Measurements from ENCODE around the gene TBX4.
"Not testable (repeated sequence)": the region's sequence is repeated elsewhere in the genome, so short reads cannot be mapped to it uniquely, and the experiment has no call there.

TBX4 gene

DNA sequence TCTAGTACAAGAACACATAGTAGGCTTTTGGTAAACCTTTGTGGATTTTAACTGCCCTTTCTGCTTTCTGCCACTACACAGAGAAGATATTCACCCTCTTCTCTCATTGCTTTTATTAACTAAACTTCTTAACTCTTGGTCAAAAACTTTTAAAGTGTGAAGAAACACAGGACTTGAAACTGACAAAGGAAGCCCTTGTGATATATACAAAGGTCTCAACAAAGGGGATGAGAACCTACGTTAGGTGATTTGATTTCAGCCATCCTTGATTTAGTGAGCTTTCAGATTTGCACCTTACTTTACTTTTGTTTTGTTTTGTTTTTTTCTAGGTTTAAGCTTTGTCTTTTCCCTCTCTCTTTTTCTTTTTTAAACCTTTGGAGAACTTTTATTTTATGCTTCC lies 66.9 kb downstream of the TBX4 start:
- H3K36me3 ChIP-seq (ENCODE audit: insufficient read depth, low read length): no peaks in the 10 kb centered on the region

GRCh38 chr17:61519754-61520440 lies 67.7 kb downstream of the TBX4 start:
- no peaks in the 10 kb centered on the region for H3K9me3 ChIP-seq (ENCODE audit: low read length)
- H3K27me3 ChIP-seq (ENCODE audit: control insufficient read depth in 1 of 2, insufficient read depth in 2 of 2, low read length in 2 of 2): no peaks in the 10 kb centered on the region
- H3K9ac ChIP-seq (ENCODE audit: low read length): no peak overlapping the region
- H3K4me3 ChIP-seq (ENCODE audit: low read depth in 1 of 2, low read length in 2 of 2): no peak overlapping the region
- H3K27ac ChIP-seq (ENCODE audit: low read depth, low read length): no peak overlapping the region
- H3K36me3 ChIP-seq (ENCODE audit: insufficient read depth, low read length): no peaks in the 10 kb centered on the region
- H3K4me1 ChIP-seq (ENCODE audit: insufficient read depth, low read length): no peaks in the 10 kb centered on the region

More for the DNA sequence above, 66.9 kb downstream of the TBX4 start:
- Histone ChIP-seq H3K27me3 (ENCODE audit: control insufficient read depth in 1 of 2, insufficient read depth in 2 of 2, low read length in 2 of 2) (no peaks in the 10 kb centered on the region), H3K4me1 (ENCODE audit: insufficient read depth, low read length) (no peaks in the 10 kb centered on the region), H3K9me3 (ENCODE audit: low read length) (no peaks in the 10 kb centered on the region), H3K27ac (ENCODE audit: low read depth, low read length) (no peak overlapping the region), H3K4me3 (ENCODE audit: low read depth in 1 of 2, low read length in 2 of 2) (no peak overlapping the region), H3K9ac (ENCODE audit: low read length) (no peak overlapping the region)

- H3K27ac ChIP-seq (ENCODE audit: low read depth, low read length): no peak overlapping the region
- no peaks in the 10 kb centered on the region for H3K27me3 ChIP-seq (ENCODE audit: control insufficient read depth in 1 of 2, insufficient read depth in 2 of 2, low read length in 2 of 2)
- H3K9me3 ChIP-seq (ENCODE audit: low read length): no peaks in the 10 kb centered on the region
- H3K4me3 ChIP-seq (ENCODE audit: low read depth in 1 of 2, low read length in 2 of 2): no peak overlapping the region
- H3K9ac ChIP-seq (ENCODE audit: low read length): no peak overlapping the region
- H3K36me3 ChIP-seq (ENCODE audit: insufficient read depth, low read length): no peaks in the 10 kb centered on the region
- no peaks in the 10 kb centered on the region for H3K4me1 ChIP-seq (ENCODE audit: insufficient read depth, low read length)
Measured at GRCh38 chr17:61520897-61521296, 68.7 kb downstream of the TBX4 start.

DNA sequence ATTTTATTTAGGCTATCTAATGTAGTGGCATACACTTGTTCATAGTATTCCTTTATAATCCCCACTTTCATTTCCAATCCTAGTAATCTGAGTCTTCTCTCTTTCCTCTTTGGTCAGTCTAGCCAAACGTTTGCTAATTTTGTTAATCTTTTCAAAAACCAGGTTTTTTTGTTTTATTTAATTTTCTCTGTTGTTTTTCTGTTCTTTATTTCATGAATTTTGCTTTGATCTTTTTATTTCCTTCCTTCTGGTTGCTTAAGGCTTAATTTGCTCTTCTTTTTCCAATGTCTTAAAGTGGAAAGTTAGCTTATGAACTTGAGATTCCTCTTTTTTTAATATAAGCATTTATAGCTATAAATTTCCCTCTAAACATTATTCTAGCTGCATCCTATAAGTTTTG lies 69.9 kb downstream of the TBX4 start:
- H3K9ac ChIP-seq (ENCODE audit: low read length): no peak overlapping the region
- no peak overlapping the region for H3K4me3 ChIP-seq (ENCODE audit: low read depth in 1 of 2, low read length in 2 of 2)
- no peak overlapping the region for H3K27ac ChIP-seq (ENCODE audit: low read depth, low read length)
- H3K9me3 ChIP-seq (ENCODE audit: low read length): no peaks in the 10 kb centered on the region
- H3K36me3 ChIP-seq (ENCODE audit: insufficient read depth, low read length): no peaks in the 10 kb centered on the region
- no peaks in the 10 kb centered on the region for H3K27me3 ChIP-seq (ENCODE audit: control insufficient read depth in 1 of 2, insufficient read depth in 2 of 2, low read length in 2 of 2)
- no peaks in the 10 kb centered on the region for H3K4me1 ChIP-seq (ENCODE audit: insufficient read depth, low read length)

GRCh38 chr17:61524319-61524718 lies 72.1 kb downstream of the TBX4 start:
- Histone ChIP-seq H3K27ac (ENCODE audit: low read depth, low read length) (no peak overlapping the region), H3K9me3 (ENCODE audit: low read length) (no peaks in the 10 kb centered on the region), H3K27me3 (ENCODE audit: control insufficient read depth in 1 of 2, insufficient read depth in 2 of 2, low read length in 2 of 2) (no peaks in the 10 kb centered on the region), H3K36me3 (ENCODE audit: insufficient read depth, low read length) (no peaks in the 10 kb centered on the region), H3K9ac (ENCODE audit: low read length) (no peak overlapping the region), H3K4me3 (ENCODE audit: low read depth in 1 of 2, low read length in 2 of 2) (no peak overlapping the region), H3K4me1 (ENCODE audit: insufficient read depth, low read length) (no peaks in the 10 kb centered on the region)

- H3K4me1 ChIP-seq (ENCODE audit: insufficient read depth, low read length); H3K36me3 ChIP-seq (ENCODE audit: insufficient read depth, low read length); H3K4me3 ChIP-seq (ENCODE audit: low read depth in 1 of 2, low read length in 2 of 2); H3K9me3 ChIP-seq (ENCODE audit: low read length); H3K27me3 ChIP-seq (ENCODE audit: control insufficient read depth in 1 of 2, insufficient read depth in 2 of 2, low read length in 2 of 2); H3K27ac ChIP-seq (ENCODE audit: low read depth, low read length); H3K9ac ChIP-seq (ENCODE audit: low read length): not testable (repeated sequence)
Measured at GRCh38 chr17:61527441-61527840, 75.2 kb downstream of the TBX4 start.

DNA sequence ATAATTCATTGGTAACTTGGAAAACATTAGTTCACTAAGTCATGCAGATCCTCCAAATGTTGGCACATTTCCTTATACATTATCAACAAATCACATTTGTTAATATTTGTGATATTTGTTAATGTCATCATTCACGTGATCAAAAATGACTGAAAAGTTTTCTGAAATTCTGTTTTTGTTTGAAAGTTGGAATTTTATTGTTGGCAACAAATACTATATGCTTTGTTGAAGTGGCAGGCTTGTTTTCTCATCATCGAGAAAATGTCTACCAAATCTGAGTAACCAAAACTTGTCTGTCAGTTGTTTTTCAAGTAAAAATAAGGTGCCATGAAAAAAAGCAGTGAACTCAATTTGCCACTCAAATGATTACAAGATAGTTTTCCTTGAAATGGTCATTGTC lies 75.9 kb downstream of the TBX4 start:
- Histone ChIP-seq H3K9ac (ENCODE audit: low read length) (no peak overlapping the region), H3K27me3 (ENCODE audit: control insufficient read depth in 1 of 2, insufficient read depth in 2 of 2, low read length in 2 of 2) (no peaks in the 10 kb centered on the region), H3K9me3 (ENCODE audit: low read length) (no peaks in the 10 kb centered on the region), H3K27ac (ENCODE audit: low read depth, low read length) (no peak overlapping the region), H3K36me3 (ENCODE audit: insufficient read depth, low read length) (no peaks in the 10 kb centered on the region), H3K4me1 (ENCODE audit: insufficient read depth, low read length) (no peaks in the 10 kb centered on the region), H3K4me3 (ENCODE audit: low read depth in 1 of 2, low read length in 2 of 2) (no peak overlapping the region)

DNA sequence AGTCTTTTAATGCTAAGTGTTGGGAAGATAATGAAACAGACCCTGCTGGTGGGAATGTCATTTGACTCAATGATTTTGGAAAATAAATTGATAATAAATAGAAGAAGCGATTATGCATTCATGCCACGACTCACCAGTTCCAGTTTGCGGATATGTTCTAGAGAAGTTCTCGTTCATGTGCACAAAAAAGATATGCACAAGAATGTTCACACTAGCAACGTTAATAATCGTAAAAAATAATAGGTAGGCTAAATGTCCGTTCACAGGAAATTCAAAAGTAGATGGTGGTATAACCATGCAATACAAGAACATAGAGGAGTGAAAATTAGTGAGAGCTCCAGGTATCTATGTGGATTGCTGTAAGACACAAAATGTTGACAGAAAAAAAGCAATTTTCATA lies 79.0 kb downstream of the TBX4 start:
- H3K9ac ChIP-seq (ENCODE audit: low read length): no peak overlapping the region
- no peaks in the 10 kb centered on the region for H3K27me3 ChIP-seq (ENCODE audit: control insufficient read depth in 1 of 2, insufficient read depth in 2 of 2, low read length in 2 of 2)
- H3K36me3 ChIP-seq (ENCODE audit: insufficient read depth, low read length): no peaks in the 10 kb centered on the region
- H3K4me3 ChIP-seq (ENCODE audit: low read depth in 1 of 2, low read length in 2 of 2): no peak overlapping the region
- no peak overlapping the region for H3K27ac ChIP-seq (ENCODE audit: low read depth, low read length)
- H3K4me1 ChIP-seq (ENCODE audit: insufficient read depth, low read length): no peaks in the 10 kb centered on the region
- H3K9me3 ChIP-seq (ENCODE audit: low read length): no peaks in the 10 kb centered on the region

- no peak overlapping the region for H3K9ac ChIP-seq (ENCODE audit: low read length)
- no peak overlapping the region for H3K27ac ChIP-seq (ENCODE audit: low read depth, low read length)
- H3K36me3 ChIP-seq (ENCODE audit: insufficient read depth, low read length): no peaks in the 10 kb centered on the region
- H3K4me1 ChIP-seq (ENCODE audit: insufficient read depth, low read length): no peaks in the 10 kb centered on the region
- no peaks in the 10 kb centered on the region for H3K9me3 ChIP-seq (ENCODE audit: low read length)
- H3K27me3 ChIP-seq (ENCODE audit: control insufficient read depth in 1 of 2, insufficient read depth in 2 of 2, low read length in 2 of 2): no peaks in the 10 kb centered on the region
- H3K4me3 ChIP-seq (ENCODE audit: low read depth in 1 of 2, low read length in 2 of 2): no peak overlapping the region
Measured at GRCh38 chr17:61532826-61533225, 80.6 kb downstream of the TBX4 start.

- Histone ChIP-seq H3K4me1 (ENCODE audit: insufficient read depth, low read length) (no peaks in the 10 kb centered on the region), H3K27ac (ENCODE audit: low read depth, low read length) (no peak overlapping the region), H3K36me3 (ENCODE audit: insufficient read depth, low read length) (no peaks in the 10 kb centered on the region), H3K4me3 (ENCODE audit: low read depth in 1 of 2, low read length in 2 of 2) (no peak overlapping the region), H3K9ac (ENCODE audit: low read length) (no peak overlapping the region), H3K9me3 (ENCODE audit: low read length) (no peaks in the 10 kb centered on the region), H3K27me3 (ENCODE audit: control insufficient read depth in 1 of 2, insufficient read depth in 2 of 2, low read length in 2 of 2) (no peaks in the 10 kb centered on the region)
Measured at GRCh38 chr17:61533797-61534196, 81.6 kb downstream of the TBX4 start.

DNA sequence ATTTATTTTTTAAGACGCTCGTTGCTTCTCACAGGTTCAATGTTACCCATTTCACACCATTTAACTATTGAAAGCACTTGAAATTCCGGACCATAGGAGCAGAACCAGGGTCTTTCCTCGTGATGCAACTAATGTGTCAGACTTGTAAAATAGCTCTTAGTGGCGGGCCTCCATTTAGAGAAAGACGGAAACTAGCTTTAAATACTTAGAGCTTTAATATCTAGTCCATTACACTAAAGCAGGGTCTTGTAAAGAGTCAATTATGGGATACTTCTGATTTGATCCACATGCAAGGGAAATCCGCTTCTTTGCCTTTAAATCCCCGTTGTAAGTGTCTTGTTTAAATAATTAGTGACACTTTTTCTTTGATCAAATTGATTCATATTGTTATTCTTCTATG lies 82.2 kb downstream of the TBX4 start:
- H3K4me3 ChIP-seq (ENCODE audit: low read depth in 1 of 2, low read length in 2 of 2): no peak overlapping the region
- no peak overlapping the region for H3K27ac ChIP-seq (ENCODE audit: low read depth, low read length)
- no peak overlapping the region for H3K9ac ChIP-seq (ENCODE audit: low read length)
- no peaks in the 10 kb centered on the region for H3K9me3 ChIP-seq (ENCODE audit: low read length)
- H3K36me3 ChIP-seq (ENCODE audit: insufficient read depth, low read length): no peaks in the 10 kb centered on the region
- H3K4me1 ChIP-seq (ENCODE audit: insufficient read depth, low read length): no peaks in the 10 kb centered on the region
- no peaks in the 10 kb centered on the region for H3K27me3 ChIP-seq (ENCODE audit: control insufficient read depth in 1 of 2, insufficient read depth in 2 of 2, low read length in 2 of 2)
